Activated CD4-positive, alpha-beta T cell treated with anti-CD3 and anti-CD28 coated beads for 36 hours (primary cell): ENCODE results near the gene OR1J2. TPM values are rescaled to one million over a fixed set of nuclear protein-coding genes. Genes with fewer than 3 reads are reported as not detected.
A peak's percentile ranks its signal among the peaks of the same experiment; 100 is the strongest.

Source experiments
- ATAC-seq: fragments of 200-7000 bp; cut with Tn5 transposase; one replicate; pipeline ENCODE4 v1.10.0; 2021; ENCODE audit warnings: mild to moderate bottlenecking, moderate library complexity
- CTCF ChIA-PET: fragments of 350-600 bp; sonication (Branson Sonifier 250); formaldehyde crosslinking; loops from one replicate; lab custom pipeline; 2021; ENCODE audit warnings: antibody characterized with exemption; lab: Charles Lee
- POLR2A ChIA-PET: fragments of 350-600 bp; sonication (Branson Sonifier 250); formaldehyde crosslinking; loops from one replicate; lab custom pipeline; 2021; ENCODE audit warnings: antibody characterized with exemption, inconsistent platforms; lab: Charles Lee
- DNase-seq: peaks from one replicate; pipeline ENCODE4 v3.0.0-alpha.2; 2020
- H3K27ac Mint-ChIP-seq: one replicate; pipeline ENCODE4 v1.8.0; 2021; ENCODE audit warnings: mixed read lengths
- H3K27me3 Mint-ChIP-seq: one replicate; pipeline ENCODE4 v1.8.0; 2021; ENCODE audit warnings: mixed read lengths
- H3K36me3 Mint-ChIP-seq: one replicate; pipeline ENCODE4 v1.8.0; 2021; ENCODE audit warnings: low read depth, mixed read lengths
- H3K4me1 Mint-ChIP-seq: one replicate; pipeline ENCODE4 v1.8.0; 2021; ENCODE audit warnings: mixed read lengths
- H3K4me3 Mint-ChIP-seq: one replicate; pipeline ENCODE4 v1.8.0; 2021; ENCODE audit warnings: mild to moderate bottlenecking, moderate library complexity, mixed read lengths
- H3K9me3 Mint-ChIP-seq: one replicate; pipeline ENCODE4 v1.8.0; 2021; ENCODE audit warnings: low read depth, mixed read lengths
- intact Hi-C, 2 experiments: fragments of 100-400 bp; cut with DNase I in 1 of 2; cut with micrococcal nuclease in 1 of 2; formaldehyde crosslinking; loops; one replicate each; pipeline versions ENCODE4 v1.14.2 to v1.15.1; 2022 to 2024; cut with DNase I, micrococcal nuclease
- total RNA-seq, 2 experiments: library from RNA; stranded (reverse); gene quantifications; one replicate each; pipeline ENCODE4 v1.2.3, GENCODE V29; 2021

Gene OR1J2, protein sequence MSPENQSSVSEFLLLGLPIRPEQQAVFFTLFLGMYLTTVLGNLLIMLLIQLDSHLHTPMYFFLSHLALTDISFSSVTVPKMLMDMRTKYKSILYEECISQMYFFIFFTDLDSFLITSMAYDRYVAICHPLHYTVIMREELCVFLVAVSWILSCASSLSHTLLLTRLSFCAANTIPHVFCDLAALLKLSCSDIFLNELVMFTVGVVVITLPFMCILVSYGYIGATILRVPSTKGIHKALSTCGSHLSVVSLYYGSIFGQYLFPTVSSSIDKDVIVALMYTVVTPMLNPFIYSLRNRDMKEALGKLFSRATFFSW
- total RNA-seq = not detected

DNA sequence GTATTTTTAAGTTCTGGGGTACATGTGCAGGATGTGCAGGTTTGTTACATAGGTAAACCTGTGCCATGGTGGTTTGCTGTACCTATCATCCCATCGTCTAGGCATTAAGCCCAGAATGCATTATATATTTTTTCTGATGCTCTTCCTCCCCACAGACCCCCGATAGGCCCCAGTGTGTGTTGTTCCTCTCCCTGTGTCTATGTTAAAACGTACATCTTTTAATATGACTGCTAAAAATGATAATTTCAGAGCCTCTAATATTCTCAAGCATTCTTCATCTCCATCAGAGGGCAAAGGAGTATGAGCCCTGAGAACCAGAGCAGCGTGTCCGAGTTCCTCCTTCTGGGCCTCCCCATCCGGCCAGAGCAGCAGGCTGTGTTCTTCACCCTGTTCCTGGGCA is at the start of gene OR1J2:
OR1J2 (plus strand) TSS at position 301 of the 400 bp plus-strand sequence; CDS start at position 301, 0 bp downstream.
- POLR2A ChIA-PET = no interaction called here
- H3K27ac Mint-ChIP-seq = no peak within 1 kb of the TSS

DNA sequence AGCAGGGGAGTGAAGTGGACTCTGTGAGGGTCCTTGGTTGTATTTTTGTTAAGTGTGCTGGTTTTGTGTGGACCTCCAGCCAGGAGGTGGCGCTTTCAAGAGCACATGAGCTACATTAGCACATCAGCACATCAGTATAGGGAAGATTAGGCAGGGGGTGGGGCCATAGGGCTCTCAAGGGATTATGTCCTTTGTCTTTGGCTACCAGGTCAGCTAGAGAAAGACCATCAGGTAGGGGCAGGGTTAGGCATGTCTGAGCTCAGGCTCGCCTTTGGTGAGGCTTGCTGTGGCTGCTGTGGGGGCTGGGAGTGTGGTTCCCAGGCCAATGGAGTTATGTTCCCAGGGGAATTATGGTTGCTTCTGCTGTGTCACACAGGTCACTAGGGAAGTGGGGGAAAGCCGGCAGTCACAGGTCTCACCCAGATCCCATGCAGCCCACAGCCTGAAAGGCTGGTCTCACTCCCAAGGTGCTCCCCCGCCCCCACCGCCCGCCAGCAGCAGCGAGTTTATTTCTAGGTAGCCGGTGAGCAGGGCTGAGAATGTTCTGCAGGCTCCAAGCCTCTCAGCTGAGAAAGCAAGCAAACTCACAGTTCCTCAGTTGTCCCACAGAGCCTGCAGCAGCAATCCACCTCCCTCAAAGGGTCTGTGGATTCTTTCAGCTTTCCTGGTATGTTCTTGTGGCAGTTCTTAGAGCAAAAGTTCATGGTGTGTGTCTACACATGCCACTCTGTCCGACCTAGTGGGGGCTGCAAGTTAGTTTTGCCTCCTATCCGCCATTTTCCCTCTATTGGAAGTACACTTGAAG is 46.6 kb upstream of the OR1J2 start:
- peaks cover 14% of the 10 kb centered on the region for H3K4me1 Mint-ChIP-seq
- ChIA-PET POLR2A (no interaction called here), CTCF (interaction anchor here (0.6 to 2.9 kb wide), 13 partner anchors 8 to 394 kb away, joined by 3 to 16 read pairs (median 3); partner anchors contain the start of gene MORN5)
- intact Hi-C loops = loop anchor here (2.0 to 10.0 kb wide), 6 partner anchors 61 to 921 kb away; no protein-coding TSS in a partner anchor
- H3K27ac Mint-ChIP-seq = peak overlapping the region; percentile 79
- no peaks in the 10 kb centered on the region for H3K9me3 Mint-ChIP-seq
- DNase-seq (peak; percentile 66), ATAC-seq (peak; percentile 76)
- H3K27me3 Mint-ChIP-seq = peaks cover 24% of the 10 kb centered on the region
- no peaks in the 10 kb centered on the region for H3K36me3 Mint-ChIP-seq
- H3K4me3 Mint-ChIP-seq = peak overlapping the region; percentile 68

More for the DNA sequence above, at the start of gene OR1J2:
- DNase-seq = no peak
- Mint-ChIP-seq H3K4me3 (no peak within 1 kb of the TSS), H3K4me1 (no peaks in the 10 kb centered on the region), H3K9me3 (no peaks in the 10 kb centered on the region), H3K36me3 (no peaks in the 10 kb centered on the region), H3K27me3 (peaks cover 17% of the 10 kb centered on the region)
- intact Hi-C loops = no loop called here
- CTCF ChIA-PET = no interaction called here
- ATAC-seq = no peak

DNA sequence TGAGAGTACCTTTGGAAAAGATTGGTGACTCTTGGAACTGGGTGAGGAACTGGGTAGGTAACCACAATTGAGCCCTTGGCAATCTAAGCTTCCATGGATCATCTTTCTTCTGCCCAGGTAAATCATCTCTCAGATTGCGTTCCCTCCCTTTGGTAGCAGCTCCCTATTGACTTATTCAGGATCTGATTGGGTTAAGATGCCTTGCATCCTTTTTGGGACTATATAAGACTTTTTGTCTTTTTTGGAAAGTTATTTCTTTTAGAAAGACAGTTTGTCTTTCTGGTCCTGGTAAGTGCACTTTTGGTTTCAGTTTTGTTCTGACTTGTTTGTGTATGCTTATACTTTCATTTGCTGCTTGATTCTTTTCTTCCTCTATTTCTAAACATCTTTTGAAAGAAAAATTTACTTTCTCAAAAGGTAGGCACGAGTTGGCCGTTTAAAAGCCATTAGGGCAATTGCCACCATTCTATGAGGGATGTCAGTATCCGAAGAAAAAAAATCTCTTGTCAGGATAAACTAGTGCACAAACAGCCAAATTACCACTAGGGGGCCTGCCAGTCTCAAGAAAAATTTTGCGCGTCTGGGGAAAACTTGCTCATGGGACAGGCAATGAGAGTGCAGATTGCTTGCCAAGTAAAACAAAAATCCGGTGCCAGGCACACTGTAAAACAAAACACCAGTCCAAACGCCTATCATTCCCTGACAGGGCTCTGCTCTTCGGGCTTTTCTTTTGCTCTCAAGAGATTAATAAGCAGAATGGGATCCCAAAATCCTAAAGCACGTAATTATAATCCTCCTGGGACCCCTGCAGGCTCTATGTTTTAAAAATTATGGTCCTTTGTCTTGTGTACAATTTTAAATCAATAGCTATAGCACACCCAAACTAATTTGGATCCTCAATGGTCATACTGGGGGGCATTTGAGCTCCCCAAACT is 45.7 kb upstream of the OR1J2 start:
- H3K27ac Mint-ChIP-seq = peak overlapping the region; percentile 79
- DNase-seq (peak; percentile 81), ATAC-seq (peak; percentile 84)
- peaks cover 27% of the 10 kb centered on the region for H3K27me3 Mint-ChIP-seq
- H3K36me3 Mint-ChIP-seq = no peaks in the 10 kb centered on the region
- CTCF ChIA-PET = interaction anchor here (0.6 to 2.9 kb wide), 16 partner anchors 9 to 932 kb away, joined by 3 to 16 read pairs (median 3); partner anchors contain the start of genes MORN5 and OR1J1
- POLR2A ChIA-PET = no interaction called here
- intact Hi-C loops = loop anchor here (1.0 to 10.0 kb wide), 7 partner anchors 62 to 920 kb away; no protein-coding TSS in a partner anchor
- no peaks in the 10 kb centered on the region for H3K9me3 Mint-ChIP-seq
- H3K4me3 Mint-ChIP-seq = peak overlapping the region; percentile 68
- H3K4me1 Mint-ChIP-seq = peaks cover 14% of the 10 kb centered on the region

DNA sequence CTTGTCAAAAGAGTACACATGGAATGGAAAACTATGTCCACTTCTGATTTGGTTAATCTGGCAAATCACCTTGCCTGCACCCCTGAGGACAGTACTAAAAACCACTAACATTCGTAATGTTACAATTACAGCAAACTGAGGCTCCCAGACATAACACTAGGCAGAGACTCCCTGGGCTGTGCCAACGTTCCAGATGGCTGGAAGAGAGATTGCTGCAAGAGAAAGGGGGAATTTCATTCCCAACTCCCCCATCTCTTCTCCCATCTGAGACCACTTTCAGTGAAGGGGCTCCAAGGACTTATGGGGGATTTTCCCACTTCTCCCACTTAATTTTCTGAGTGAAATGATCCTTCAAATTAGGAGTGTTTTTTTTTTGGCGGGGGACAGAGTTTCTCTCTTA is 44.1 kb upstream of the OR1J2 start:
- Mint-ChIP-seq H3K4me1 (peaks cover 14% of the 10 kb centered on the region), H3K4me3 (no peak overlapping the region), H3K27me3 (peaks cover 19% of the 10 kb centered on the region), H3K27ac (no peak overlapping the region), H3K36me3 (no peaks in the 10 kb centered on the region), H3K9me3 (no peaks in the 10 kb centered on the region)
- intact Hi-C loops = loop anchor here in 1 of 2 experiments (10.0 kb wide), 1 partner anchor 918 kb away; no protein-coding TSS in a partner anchor
- ATAC-seq = no peak
- DNase-seq = no peak
- ChIA-PET POLR2A (no interaction called here), CTCF (interaction anchor here (0.5 to 2.4 kb wide), 2 partner anchors 32 to 1010 kb away, joined by 3 to 8 read pairs; no protein-coding TSS in a partner anchor)

DNA sequence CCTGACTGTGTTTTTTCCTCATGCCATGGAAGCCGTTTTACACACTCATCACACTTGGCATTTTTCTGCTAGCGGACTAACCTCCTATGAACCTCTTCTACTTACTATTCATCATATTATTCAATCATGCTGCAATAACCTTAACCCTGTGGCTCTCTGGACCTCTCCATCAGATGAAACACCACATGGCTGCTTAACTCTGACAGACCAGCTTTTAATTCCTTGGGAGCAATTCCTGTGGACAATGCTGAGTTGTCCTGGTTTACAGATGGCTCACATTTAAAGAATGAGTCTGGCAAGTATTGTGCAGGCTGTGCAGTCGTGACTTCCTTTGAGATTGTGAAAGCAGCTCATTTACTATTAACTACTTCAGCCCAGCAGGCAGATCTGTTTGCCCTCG is 41.9 kb upstream of the OR1J2 start:
- Mint-ChIP-seq H3K27ac (no peak overlapping the region), H3K9me3 (no peaks in the 10 kb centered on the region), H3K4me3 (no peak overlapping the region), H3K27me3 (peaks cover 5% of the 10 kb centered on the region), H3K4me1 (peaks cover 12% of the 10 kb centered on the region), H3K36me3 (no peaks in the 10 kb centered on the region)
- ATAC-seq = no peak
- POLR2A ChIA-PET = no interaction called here
- no peak for DNase-seq
- intact Hi-C loops = loop anchor here in 1 of 2 experiments (10.0 kb wide), 1 partner anchor 916 kb away; no protein-coding TSS in a partner anchor
- CTCF ChIA-PET = no interaction called here

DNA sequence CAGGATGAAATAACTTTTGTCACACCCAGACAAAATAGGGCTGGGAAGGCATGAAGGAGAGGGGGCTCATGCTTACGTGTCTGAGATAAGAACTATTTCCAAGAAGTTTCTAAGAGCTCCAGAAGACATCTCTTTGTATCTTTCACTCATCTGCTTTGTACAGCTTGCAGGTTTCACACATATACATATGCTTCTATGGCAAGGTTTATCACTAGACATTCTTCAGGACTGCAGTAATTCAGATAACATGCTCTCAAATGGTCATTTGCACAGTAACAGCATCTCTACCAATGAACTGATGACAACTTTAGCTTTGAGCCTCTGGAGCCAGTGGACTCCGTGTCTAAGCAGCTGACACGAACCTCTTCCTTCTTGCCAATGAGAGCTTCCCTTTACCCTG is 36.0 kb upstream of the OR1J2 start:
- no peaks in the 10 kb centered on the region for H3K9me3 Mint-ChIP-seq
- H3K4me1 Mint-ChIP-seq = no peaks in the 10 kb centered on the region
- ChIA-PET POLR2A (interaction anchor here (0.7 kb wide), 1 partner anchor 334 kb away, joined by 8 read pairs; no protein-coding TSS in a partner anchor), CTCF (interaction anchor here (0.7 to 1.3 kb wide), 5 partner anchors 9 to 375 kb away, joined by 3 read pairs; no protein-coding TSS in a partner anchor)
- no peaks in the 10 kb centered on the region for H3K36me3 Mint-ChIP-seq
- DNase-seq (no peak), ATAC-seq (no peak)
- peaks cover 16% of the 10 kb centered on the region for H3K27me3 Mint-ChIP-seq
- no peak overlapping the region for H3K4me3 Mint-ChIP-seq
- intact Hi-C loops = no loop called here
- H3K27ac Mint-ChIP-seq = no peak overlapping the region

DNA sequence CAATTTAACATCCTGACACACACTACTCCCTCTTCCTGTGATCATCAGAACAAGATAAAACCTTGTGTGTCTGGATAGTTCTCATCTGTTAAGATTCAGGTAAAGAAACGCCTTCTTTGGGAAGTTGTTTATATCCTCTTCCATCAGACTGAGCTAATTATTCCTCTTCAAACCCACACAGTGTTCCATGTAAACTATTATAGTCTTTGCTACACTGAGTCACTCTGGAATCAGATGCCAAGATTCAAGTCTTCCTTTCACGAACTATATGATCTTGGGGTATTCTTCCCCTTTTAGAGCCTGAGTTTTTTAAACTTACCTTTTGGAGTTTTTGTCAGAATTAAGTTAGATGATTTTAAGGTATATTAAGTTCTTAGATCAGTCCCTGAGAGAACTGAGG is 34.9 kb upstream of the OR1J2 start:
- ChIA-PET POLR2A (no interaction called here), CTCF (interaction anchor here (0.7 to 1.3 kb wide), 4 partner anchors 10 to 48 kb away, joined by 3 read pairs; no protein-coding TSS in a partner anchor)
- DNase-seq (no peak), ATAC-seq (no peak)
- intact Hi-C loops = no loop called here
- Mint-ChIP-seq H3K27me3 (peaks cover 14% of the 10 kb centered on the region), H3K27ac (no peak overlapping the region), H3K36me3 (no peaks in the 10 kb centered on the region), H3K9me3 (no peaks in the 10 kb centered on the region), H3K4me1 (no peaks in the 10 kb centered on the region), H3K4me3 (no peak overlapping the region)

DNA sequence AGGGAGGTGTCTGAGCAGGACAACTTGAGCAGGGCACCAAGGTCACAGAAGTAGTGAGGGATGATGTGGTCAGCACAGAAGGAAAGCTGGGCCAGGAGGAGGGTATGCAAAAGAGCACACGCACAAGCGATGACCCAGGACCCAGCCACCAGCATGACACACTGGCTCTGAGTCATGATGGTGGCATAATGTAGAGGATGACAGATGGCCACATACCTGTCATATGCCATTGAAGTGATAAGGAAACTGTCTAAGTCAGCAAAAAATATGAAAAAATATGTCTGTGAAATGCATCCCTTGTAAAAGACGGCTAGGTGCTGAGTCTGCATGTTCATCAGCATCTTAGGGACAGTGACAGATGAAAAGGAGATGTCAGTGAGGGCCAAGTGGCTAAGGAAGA is 33.3 kb upstream of the OR1J2 start:
- ATAC-seq (peak; percentile 80), DNase-seq (peak; percentile 22)
- H3K36me3 Mint-ChIP-seq = no peaks in the 10 kb centered on the region
- H3K4me1 Mint-ChIP-seq = no peaks in the 10 kb centered on the region
- CTCF ChIA-PET = interaction anchor here (1.0 kb wide), 1 partner anchor 12 kb away, joined by 3 read pairs; no protein-coding TSS in a partner anchor
- no peak overlapping the region for H3K27ac Mint-ChIP-seq
- intact Hi-C loops = no loop called here
- no peaks in the 10 kb centered on the region for H3K9me3 Mint-ChIP-seq
- POLR2A ChIA-PET = no interaction called here
- H3K27me3 Mint-ChIP-seq = peaks cover 17% of the 10 kb centered on the region
- H3K4me3 Mint-ChIP-seq = no peak overlapping the region

DNA sequence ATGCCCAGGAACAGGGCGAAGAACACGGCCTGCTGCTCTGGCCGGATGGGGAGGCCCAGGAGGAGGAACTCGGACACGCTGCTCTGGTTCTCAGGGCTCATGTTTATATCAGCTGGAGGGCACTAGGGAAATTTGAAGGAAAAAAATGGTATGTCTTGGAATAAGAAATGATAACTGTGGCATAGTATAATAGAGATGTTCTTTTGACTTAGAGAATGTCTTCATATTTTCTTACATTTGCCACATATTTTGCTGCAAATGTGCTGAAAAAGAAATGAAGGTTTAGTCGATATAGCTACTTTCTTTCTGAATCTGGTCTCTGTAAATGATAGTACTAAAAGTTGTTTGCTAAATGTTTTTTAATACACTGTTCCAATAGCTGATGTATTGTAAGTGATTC is 32.8 kb upstream of the OR1J2 start, which contains the start of gene OR1J1:
OR1J1 (minus strand) TSS at position 101 of the 400 bp plus-strand sequence; CDS start at position 101, 0 bp downstream.
- Mint-ChIP-seq H3K27me3 (peaks cover 19% of the 10 kb centered on the region), H3K9me3 (no peaks in the 10 kb centered on the region), H3K36me3 (no peaks in the 10 kb centered on the region), H3K4me1 (no peaks in the 10 kb centered on the region), H3K27ac (no peak within 1 kb of the TSS), H3K4me3 (no peak within 1 kb of the TSS)
- ChIA-PET CTCF (interaction anchor here (1.0 kb wide), 1 partner anchor 12 kb away, joined by 3 read pairs; no protein-coding TSS in a partner anchor), POLR2A (no interaction called here)
- intact Hi-C loops = no loop called here
- DNase-seq = no peak
- ATAC-seq = no peak

DNA sequence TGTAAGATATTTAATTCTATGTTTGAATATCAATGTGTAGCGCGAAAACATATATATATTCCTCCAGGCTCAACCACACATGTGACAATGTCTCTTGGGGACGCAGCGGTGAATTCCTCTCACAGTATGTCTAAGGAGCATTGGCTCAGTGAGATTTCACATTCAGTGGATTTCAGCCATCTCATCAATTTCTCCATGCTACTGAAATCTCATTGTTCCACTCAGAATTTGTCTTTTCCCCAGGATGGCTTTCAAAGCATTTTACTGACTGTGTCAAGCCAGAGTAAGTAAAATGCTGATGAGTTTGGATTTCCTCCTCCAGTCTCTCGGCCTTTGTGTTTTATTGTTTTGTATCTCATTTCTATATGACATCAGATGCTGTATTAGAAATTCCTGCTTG is 31.5 kb upstream of the OR1J2 start:
- Mint-ChIP-seq H3K27ac (no peak overlapping the region), H3K36me3 (no peaks in the 10 kb centered on the region), H3K27me3 (peaks cover 19% of the 10 kb centered on the region), H3K4me3 (no peak overlapping the region), H3K4me1 (no peaks in the 10 kb centered on the region), H3K9me3 (no peaks in the 10 kb centered on the region)
- no peak for DNase-seq
- CTCF ChIA-PET = interaction anchor here (0.7 to 1.3 kb wide), 2 partner anchors 20 to 206 kb away, joined by 3 to 6 read pairs; no protein-coding TSS in a partner anchor
- no peak for ATAC-seq
- intact Hi-C loops = no loop called here
- POLR2A ChIA-PET = no interaction called here
